K562 (cell line): ENCODE results near the gene PTGES3L. TPM values are rescaled to one million over a fixed set of nuclear protein-coding genes. Genes with fewer than 3 reads are reported as not detected.

Experiments used
- ATAC-seq: fragments of 200-7000 bp; cut with Tn5 transposase; 3 replicates; pipeline ENCODE4 v1.9.1; 2020; ENCODE audit warnings: moderate library complexity
- BruUV-seq: library from RNA; stranded (reverse); fragments of 400-500 nt; replicated peaks from 2 replicates; lab custom pipeline; 2021; lab: Mats Ljungman, UMichigan
- CTCF ChIA-PET: fragments of 300-600 bp; formaldehyde crosslinking; extraction: SDS; loops from one replicate; lab custom pipeline; 2021; ENCODE audit warnings: low intra/inter-chr PET ratio; lab: Yijun Ruan, JAX
- POLR2A ChIA-PET: fragments of 300-600, 350-650 bp; sonication (Branson Sonifier 250); formaldehyde crosslinking; extraction: SDS; loops from one replicate; lab custom pipeline; 2021; ENCODE audit warnings: antibody characterized with exemption, inconsistent platforms; lab: Yijun Ruan, JAX
- DNase-seq, 4 experiments: peaks; one replicate each; pipeline versions ENCODE4 v3.0.0 to v3.0.0-alpha.2; 2011 to 2018; ENCODE audit warnings: low spot score in 3 of 4, mixed read lengths in 3 of 4; ENCODE audit errors: extremely low read depth in 1 of 4
- FAIRE-seq: peaks from 2 replicates; lab custom pipeline; 2011; peaks lifted over from hg19 to GRCh38; lab: Jason Lieb, UNC
- H2AFZ ChIP-seq: 2 replicates; pipeline ENCODE4 v1.6.0; 2011; ENCODE audit warnings: low read depth, low read length, control low read depth, inconsistent platforms
- H3K27ac ChIP-seq: fragments of 200-600 bp; 3 replicates; pipeline ENCODE4 v1.8.0; 2011; ENCODE audit warnings: low read depth, mild to moderate bottlenecking, control low read depth, inconsistent platforms, low read length, moderate library complexity, mixed read lengths; ENCODE audit errors: extremely low read depth
- H3K27me3 ChIP-seq, 2 experiments: fragments of 300-600 bp in 1 of 2; 2 replicates in 1 of 2; 3 replicates in 1 of 2; pipeline versions ENCODE4 v1.6.0 to v1.8.0; 2011; ENCODE audit warnings: inconsistent platforms in 2 of 2, low read length in 2 of 2, mild to moderate bottlenecking in 1 of 2, mixed read lengths in 1 of 2, moderate library complexity in 1 of 2; ENCODE audit not compliant: control insufficient read depth in 2 of 2, insufficient read depth in 2 of 2
- H3K36me3 ChIP-seq: fragments of 300-600 bp; 3 replicates; pipeline ENCODE4 v1.8.0; 2011; ENCODE audit warnings: mild to moderate bottlenecking, low read length, inconsistent platforms; ENCODE audit not compliant: control insufficient read depth, insufficient read depth
- H3K4me1 ChIP-seq, 2 experiments: fragments of 200-600 bp in 1 of 2; replicated peaks in 1 of 2; 2 replicates in 1 of 2; 3 replicates in 1 of 2; pipeline versions ENCODE4 v1.5.1 to v1.8.0; 2011; ENCODE audit warnings: inconsistent platforms in 2 of 2, low read length in 2 of 2, mild to moderate bottlenecking in 1 of 2, mixed read lengths in 1 of 2, moderate library complexity in 1 of 2; ENCODE audit not compliant: control insufficient read depth in 2 of 2, insufficient read depth in 2 of 2
- H3K4me2 ChIP-seq: 2 replicates; pipeline ENCODE4 v1.6.1; 2011; ENCODE audit warnings: low read length, control low read depth, inconsistent platforms, mixed read lengths; ENCODE audit not compliant: insufficient read depth
- H3K4me3 ChIP-seq: fragments of 200-600 bp; sonication (generic), shearing (Covaris generic); 2 replicates; pipeline ENCODE4 v1.5.1; 2016; ENCODE audit warnings: control low read depth, inconsistent platforms
- H3K79me2 ChIP-seq: fragments of 200-600 bp; 3 replicates; pipeline ENCODE4 v1.8.0; 2011; ENCODE audit warnings: low read length, inconsistent platforms; ENCODE audit not compliant: control insufficient read depth, insufficient read depth
- H3K9ac ChIP-seq, 2 experiments: 2 replicates each; pipeline versions ENCODE4 v1.6.0 to v1.6.1; 2011; ENCODE audit warnings: low read depth in 2 of 2, low read length in 2 of 2, control low read depth in 1 of 2, inconsistent platforms in 1 of 2, mild to moderate bottlenecking in 1 of 2, mixed read lengths in 1 of 2; ENCODE audit not compliant: insufficient read depth in 1 of 2
- H3K9me1 ChIP-seq: one replicate; pipeline ENCODE4 v1.6.0; 2011; ENCODE audit warnings: inconsistent platforms, mild to moderate bottlenecking, low read length, moderate library complexity; ENCODE audit not compliant: control insufficient read depth, insufficient read depth
- H3K9me3 ChIP-seq: replicated peaks from 2 replicates; pipeline ENCODE4 v1.5.1; 2011; ENCODE audit warnings: low read depth, low read length, inconsistent platforms; ENCODE audit not compliant: control insufficient read depth, insufficient read depth
- H4K20me1 ChIP-seq: replicated peaks from 2 replicates; pipeline ENCODE4 v1.6.1; 2011; ENCODE audit warnings: low read length, inconsistent platforms, mixed read lengths; ENCODE audit not compliant: control insufficient read depth, insufficient read depth
- CBFA2T2 ChIP-seq: fragments of 450-650 bp; conservative IDR thresholded peaks from 2 replicates; pipeline ENCODE4 v1.6.1; 2017; ENCODE audit warnings: mild to moderate bottlenecking
- CBX1 ChIP-seq: sonication (generic); IDR thresholded peaks from 2 replicates; pipeline ENCODE4 v1.6.1; 2016; ENCODE audit warnings: antibody characterized with exemption, low read depth, mild to moderate bottlenecking
- CBX2 ChIP-seq: fragments of 200-600 bp; sonication (generic); IDR thresholded peaks from one replicate; pipeline ENCODE4 v1.6.1; 2012; ENCODE audit warnings: mild to moderate bottlenecking, low read length, inconsistent platforms; ENCODE audit not compliant: insufficient read depth, poor library complexity, severe bottlenecking
- CSDE1 ChIP-seq, 2 experiments: fragments of 450-650 bp; IDR thresholded peaks; 2 replicates each; pipeline ENCODE4 v1.6.1; 2016; ENCODE audit warnings: mild to moderate bottlenecking in 1 of 2
- GTF2F1 ChIP-seq: IDR thresholded peaks from 2 replicates; pipeline ENCODE4 v1.6.1; 2011; ENCODE audit warnings: low read depth, low read length, improper control_type of control experiment
- HOXB6 ChIP-seq: fragments of 250-450 bp; sonication (Bioruptor Pico); IDR thresholded peaks from 2 replicates; pipeline ENCODE4 v1.5.1; 2022; ENCODE audit warnings: mild to moderate bottlenecking, borderline replicate concordance
- KAT2B ChIP-seq: IDR thresholded peaks from one replicate; pipeline ENCODE4 v1.6.1; 2012; ENCODE audit warnings: low read depth, mild to moderate bottlenecking, control low read depth, inconsistent platforms, low read length, moderate library complexity
- MECOM ChIP-seq: fragments of 250-450 bp; sonication (Bioruptor Pico); IDR thresholded peaks from 2 replicates; pipeline ENCODE4 v1.8.0; 2022; ENCODE audit warnings: inconsistent platforms
- NFIC ChIP-seq: fragments of 450-650 bp; IDR thresholded peaks from 2 replicates; pipeline ENCODE4 v1.6.1; 2017; ENCODE audit warnings: mild to moderate bottlenecking, inconsistent platforms
- POLR2AphosphoS5 ChIP-seq: IDR thresholded peaks from 2 replicates; pipeline ENCODE4 v1.6.1; 2011; ENCODE audit warnings: mild to moderate bottlenecking, low read depth, low read length, moderate library complexity; ENCODE audit not compliant: control insufficient read depth, insufficient read depth
- SREBF1 ChIP-seq: fragments of 150-350 bp; IDR thresholded peaks from 2 replicates; pipeline ENCODE4 v1.6.1; 2014; ENCODE audit warnings: antibody characterized with exemption, low read depth, low read length, borderline replicate concordance
- ZNF140 ChIP-seq: fragments of 250-450 bp; sonication (Bioruptor Pico); IDR thresholded peaks from 2 replicates; pipeline ENCODE4 v1.8.0; 2021; ENCODE audit warnings: moderate library complexity, mild to moderate bottlenecking, inconsistent platforms
- WGBS: fragments of 100-300 bp; shearing (Covaris generic); methylation state at CpG from one replicate; pipeline ENCODE4 v1.1.6; 2016; ENCODE audit warnings: low coverage, mixed read lengths; ENCODE audit not compliant: insufficient coverage; ENCODE audit errors: missing lambda C conversion rate; 5-methylcytosine and 5-hydroxymethylcytosine counted together
- in situ Hi-C: fragments of 300-500 bp; cut with MboI; formaldehyde crosslinking; loops from 4 replicates; pipeline ENCODE4 v1.15.0; 2018; ENCODE audit warnings: inconsistent platforms, mixed read lengths
- intact Hi-C: fragments of 100-400 bp; cut with micrococcal nuclease; formaldehyde crosslinking; loops from 2 replicates; pipeline ENCODE4 v1.14.2; 2022
- polyA plus RNA-seq, 8 experiments: library from polyadenylated mRNA; depleted of rRNA in 4 of 8; stranded (reverse) in 5 of 8; unstranded in 3 of 8; fragments of >200 nt; fragmentation: Nextera tagmentation in 2 of 8; fragmentation: Illumina TruSeq in 1 of 8; extraction: Ambion mirVana in 2 of 8; extraction: Trizol in 1 of 8; gene quantifications; 2 replicates each; pipeline versions ENCODE4 v1.2.1 to v1.2.3, GENCODE V29; 2011 to 2014; ENCODE audit warnings: inconsistent platforms in 1 of 8, missing spikeins in 1 of 8
- total RNA-seq, 7 experiments: library from RNA; depleted of rRNA in 6 of 7; stranded (reverse); fragments of >200 nt in 6 of 7; fragmentation: Illumina TruSeq in 2 of 7; extraction: Trizol in 2 of 7; gene quantifications; 2 replicates each; pipeline versions ENCODE4 v1.2.1 to v1.2.3, GENCODE V29; 2011 to 2021; ENCODE audit warnings: low replicate concordance in 1 of 7
- TF ChIP-seq, protein P1 (sequence below): fragments of 450-650 bp; IDR thresholded peaks from 2 replicates; pipeline ENCODE4 v1.6.1; 2017; ENCODE audit warnings: mild to moderate bottlenecking, moderate library complexity
- TF ChIP-seq, protein P2 (sequence below): sonication (generic); formaldehyde crosslinking; IDR thresholded peaks from 2 replicates; pipeline ENCODE4 v1.9.0; 2022; ENCODE audit warnings: mild to moderate bottlenecking, missing genetic modification reagents

Gene PTGES3L
- total and polyA plus RNA-seq, 9 of the 15 experiments (the other 6 are each of a cell fraction or from before 2014, with no cell fraction given) = 6.0 to 16.0 (median 9.6) TPM

DNA sequence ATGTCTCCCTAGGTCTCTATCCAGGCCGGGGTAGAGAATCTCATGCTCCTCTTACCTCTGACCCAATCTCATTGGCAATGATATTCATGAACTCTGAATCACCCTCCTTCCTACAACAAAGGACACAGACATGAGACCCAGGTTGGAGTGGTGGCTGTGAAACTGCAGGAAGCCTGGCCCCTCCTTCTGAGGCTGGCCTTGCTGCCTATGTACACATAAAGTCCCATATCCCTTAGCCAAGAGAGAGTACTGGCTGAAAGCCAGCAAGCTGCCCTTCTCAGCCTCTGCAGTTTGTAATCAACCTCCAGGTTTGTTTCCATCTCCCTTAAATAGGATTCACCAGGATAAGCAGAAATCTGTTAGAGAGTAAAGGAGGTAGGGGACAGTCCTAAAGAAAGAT is 26.2 kb downstream of the PTGES3L start:
- H3K27ac ChIP-seq = no peak overlapping the region
- no peak for FAIRE-seq
- no peak overlapping the region for H2AFZ ChIP-seq
- BruUV-seq = no TSS peak
- no peak for ATAC-seq
- no peaks in the 10 kb centered on the region for H3K9me1 ChIP-seq
- H3K4me2 ChIP-seq = no peak overlapping the region
- TF ChIP-seq POLR2AphosphoS5 (no peak), CBFA2T2 (no peak), SREBF1 (no peak), NFIC (0 out of 2 replicates have a peak, but pooled peaks have one; percentile 17)
- H3K9me3 ChIP-seq = no peaks in the 10 kb centered on the region
- peaks cover 88% of the 10 kb centered on the region for H3K36me3 ChIP-seq
- intact Hi-C loops (no loop called here), in situ Hi-C loops (no loop called here)
- H3K4me1 ChIP-seq = no peaks in the 10 kb centered on the region
- no peak overlapping the region for H3K4me3 ChIP-seq
- WGBS = 100% methylated on average over 1 of the region's 1 CpG
- H4K20me1 ChIP-seq = no peaks in the 10 kb centered on the region
- H3K9ac ChIP-seq = no peak overlapping the region; a peak in 1 of 4 replicates
- no peak for DNase-seq
- no peaks in the 10 kb centered on the region for H3K79me2 ChIP-seq
- ChIA-PET CTCF (no interaction called here), POLR2A (interaction anchor here (1.4 to 2.4 kb wide), 2 partner anchors 10 to 16 kb away, joined by 5 to 9 read pairs; partner anchors contain the start of gene AARSD1)
- no peaks in the 10 kb centered on the region for H3K27me3 ChIP-seq

- no peak for ATAC-seq
- FAIRE-seq = no peak
- H3K4me2 ChIP-seq = no peak overlapping the region
- no peaks in the 10 kb centered on the region for H3K9me3 ChIP-seq
- H3K36me3 ChIP-seq = peaks cover 68% of the 10 kb centered on the region; the same call in 2 of the 3 replicates
- CTCF ChIA-PET = no interaction called here
- no peak for DNase-seq
- WGBS = 92% methylated on average over 11 of the region's 13 CpGs
- in situ Hi-C loops = no loop called here
- no peaks in the 10 kb centered on the region for H3K4me1 ChIP-seq
- POLR2A ChIA-PET = interaction anchor here (0.7 kb wide), 1 partner anchor 72 kb away, joined by 3 read pairs; no protein-coding TSS in a partner anchor
- no peak overlapping the region for H3K9ac ChIP-seq
- H3K9me1 ChIP-seq = no peaks in the 10 kb centered on the region
- no peaks in the 10 kb centered on the region for H3K79me2 ChIP-seq
- no peak overlapping the region for H2AFZ ChIP-seq
- H4K20me1 ChIP-seq = no peaks in the 10 kb centered on the region
- intact Hi-C loops = no loop called here
- H3K27me3 ChIP-seq = no peaks in the 10 kb centered on the region
- no TSS peak for BruUV-seq
- no peak overlapping the region for H3K27ac ChIP-seq
- no peak overlapping the region for H3K4me3 ChIP-seq
- TF ChIP-seq HOXB6 (no peak), ZNF140 (CRISPR knock-in tag) (no peak), CBX1 (no peak), KAT2B (no peak), CSDE1 (IDR thresholded peaks at IDR 0.05) (no peak), MECOM (CRISPR knock-in tag) (no peak), GTF2F1 (no peak), CBX2 (no peak)
- TF ChIP-seq, protein P1, sequence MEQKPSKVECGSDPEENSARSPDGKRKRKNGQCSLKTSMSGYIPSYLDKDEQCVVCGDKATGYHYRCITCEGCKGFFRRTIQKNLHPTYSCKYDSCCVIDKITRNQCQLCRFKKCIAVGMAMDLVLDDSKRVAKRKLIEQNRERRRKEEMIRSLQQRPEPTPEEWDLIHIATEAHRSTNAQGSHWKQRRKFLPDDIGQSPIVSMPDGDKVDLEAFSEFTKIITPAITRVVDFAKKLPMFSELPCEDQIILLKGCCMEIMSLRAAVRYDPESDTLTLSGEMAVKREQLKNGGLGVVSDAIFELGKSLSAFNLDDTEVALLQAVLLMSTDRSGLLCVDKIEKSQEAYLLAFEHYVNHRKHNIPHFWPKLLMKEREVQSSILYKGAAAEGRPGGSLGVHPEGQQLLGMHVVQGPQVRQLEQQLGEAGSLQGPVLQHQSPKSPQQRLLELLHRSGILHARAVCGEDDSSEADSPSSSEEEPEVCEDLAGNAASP = no peak
- TF ChIP-seq, protein P2, sequence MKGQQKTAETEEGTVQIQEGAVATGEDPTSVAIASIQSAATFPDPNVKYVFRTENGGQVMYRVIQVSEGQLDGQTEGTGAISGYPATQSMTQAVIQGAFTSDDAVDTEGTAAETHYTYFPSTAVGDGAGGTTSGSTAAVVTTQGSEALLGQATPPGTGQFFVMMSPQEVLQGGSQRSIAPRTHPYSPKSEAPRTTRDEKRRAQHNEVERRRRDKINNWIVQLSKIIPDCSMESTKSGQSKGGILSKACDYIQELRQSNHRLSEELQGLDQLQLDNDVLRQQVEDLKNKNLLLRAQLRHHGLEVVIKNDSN (CRISPR knock-in tag) = no peak
Measured at GRCh38 chr17:42950044-42950783, 29.7 kb downstream of the PTGES3L start.
